Lower lobe of right lung (tissue), 2 donors: ENCODE measurements around the gene FBL. TPM values are rescaled to one million over a fixed set of nuclear protein-coding genes. Genes with fewer than 3 reads are reported as not detected.
"Not testable (repeated sequence)": the region's sequence is repeated elsewhere in the genome, so short reads cannot be mapped to it uniquely, and the experiment has no call there.

ENCODE experiments used
- ATAC-seq, 2 donors: fragments of 200-7000 bp; cut with Tn5 transposase; one replicate each; pipeline ENCODE4 v1.9.1; 2020 to 2022; ENCODE audit warnings: mild to moderate bottlenecking in 2 of 2, moderate library complexity in 2 of 2
- DNase-seq: peaks from one replicate; pipeline ENCODE4 v3.0.0-alpha.2; 2020
- H3K27ac ChIP-seq: fragments of 200-600 bp; one replicate; pipeline ENCODE4 v1.8.0; 2022
- H3K27me3 ChIP-seq: fragments of 200-600 bp; one replicate; pipeline ENCODE4 v1.8.0; 2022; ENCODE audit warnings: low read depth
- H3K36me3 ChIP-seq: fragments of 200-600 bp; one replicate; pipeline ENCODE4 v1.8.0; 2022; ENCODE audit warnings: mild to moderate bottlenecking
- H3K4me1 ChIP-seq: fragments of 200-600 bp; one replicate; pipeline ENCODE4 v1.8.0; 2022
- H3K4me3 ChIP-seq: fragments of 200-600 bp; one replicate; pipeline ENCODE4 v1.8.0; 2022; ENCODE audit warnings: mild to moderate bottlenecking
- H3K9me3 ChIP-seq: fragments of 200-600 bp; one replicate; pipeline ENCODE4 v1.8.0; 2022
- intact Hi-C: fragments of 100-400 bp; cut with DNase I; formaldehyde crosslinking; loops from one replicate; pipeline ENCODE4 v1.11.0; 2022
- total RNA-seq: library from RNA; stranded (reverse); fragmentation: NEBNext Ultra II Directional; extraction: Animal tissue kit (Norgen Biotek cat#: 25700); gene quantifications from one replicate; pipeline ENCODE4 v1.2.1, GENCODE V29; 2021
- TF ChIP-seq, protein P1 (sequence below): fragments of 200-600 bp; IDR thresholded peaks from one replicate; pipeline ENCODE4 v1.8.0; 2022; ENCODE audit warnings: antibody characterized with exemption, mild to moderate bottlenecking
- donor health status: DM: no; HTN: yes; CAD: no; lungs with severe emphysema.

Gene FBL
- total RNA-seq, 1 donor from 2014 or later = 117 TPM

DNA sequence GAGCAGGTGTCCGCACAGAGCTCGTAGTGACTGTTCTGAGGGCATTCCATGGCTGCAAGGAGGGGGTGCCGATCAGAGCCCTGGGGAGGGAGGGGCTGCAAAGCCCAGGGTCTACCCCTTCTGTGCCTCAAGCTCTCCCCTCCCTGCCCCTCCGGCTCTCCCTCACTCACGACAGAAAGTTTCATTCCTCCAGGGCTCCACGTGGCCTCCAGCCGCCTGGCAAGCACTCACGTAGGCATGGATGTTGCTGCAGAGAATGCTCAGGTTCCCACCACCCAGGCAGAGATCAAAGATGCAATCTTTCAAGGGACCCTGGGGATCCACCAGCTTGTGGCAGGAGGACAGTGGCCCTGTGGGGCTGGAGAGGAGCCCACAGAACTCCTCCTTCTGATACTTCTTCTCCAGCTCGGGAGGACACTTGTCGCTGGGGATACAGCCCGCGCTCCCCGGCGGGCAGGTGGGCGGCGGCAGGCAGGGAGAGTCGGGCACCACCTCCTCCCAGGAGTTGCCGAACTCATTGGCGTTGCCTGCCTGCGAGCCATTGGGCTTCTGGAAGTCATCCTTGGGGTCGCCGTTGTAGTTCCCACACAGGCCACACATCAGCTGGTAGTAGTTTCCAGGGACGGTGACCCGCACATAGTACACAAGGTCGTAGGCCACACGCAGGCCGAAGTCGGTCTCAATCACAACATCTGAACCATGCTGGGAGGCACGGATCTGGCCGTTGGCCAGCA is 39.8 kb upstream of the FBL start:
- DNase-seq, H3K9me3 ChIP-seq, H3K27me3 ChIP-seq, intact Hi-C loops, H3K27ac ChIP-seq, H3K4me1 ChIP-seq, H3K4me3 ChIP-seq, H3K36me3 ChIP-seq: not testable (repeated sequence)
- ATAC-seq = peak in 1 of 2 donors; percentile 2

DNA sequence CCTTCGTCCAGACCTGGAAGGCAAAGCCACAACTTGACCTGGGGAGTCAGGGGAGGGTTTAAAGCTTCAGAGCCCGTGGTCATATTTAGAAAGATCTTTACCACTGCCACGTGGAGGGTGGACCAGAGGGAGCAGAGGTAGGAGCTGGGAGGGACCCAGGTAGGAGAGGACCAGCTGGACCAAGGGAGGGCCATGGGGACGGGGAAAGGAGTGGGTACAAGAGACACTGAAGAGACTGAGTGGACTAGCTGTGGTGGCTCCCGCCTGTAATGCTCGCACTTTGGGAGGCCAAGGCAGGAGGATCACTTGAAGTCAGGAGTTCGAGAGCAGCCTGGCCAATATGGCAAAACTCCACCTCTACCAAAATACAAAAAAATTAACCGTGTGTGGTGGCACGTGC is 38.5 kb upstream of the FBL start:
- H3K9me3 ChIP-seq, intact Hi-C loops, H3K27ac ChIP-seq, DNase-seq, H3K36me3 ChIP-seq, ATAC-seq, H3K27me3 ChIP-seq, H3K4me3 ChIP-seq, H3K4me1 ChIP-seq: not testable (repeated sequence)

DNA sequence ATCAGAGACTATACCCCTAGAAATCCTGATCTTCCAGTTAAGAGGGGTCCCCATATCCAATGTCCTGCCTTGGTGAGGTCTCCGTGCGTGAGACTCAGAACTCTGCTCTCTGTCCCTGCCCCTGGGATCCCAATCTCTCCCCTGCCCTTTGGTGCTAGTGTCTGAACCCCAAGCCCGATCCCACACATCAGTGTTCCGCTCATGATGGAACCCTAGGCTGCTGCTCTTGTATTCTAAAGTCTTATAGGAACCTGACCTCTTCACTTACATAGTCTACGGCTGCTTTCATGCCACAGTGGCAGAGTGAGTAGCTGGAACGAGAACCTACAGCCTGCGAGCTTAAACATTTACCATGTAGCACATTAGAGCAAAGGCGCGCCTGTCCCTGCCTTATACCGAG is 36.5 kb upstream of the FBL start:
- DNase-seq, ATAC-seq, H3K27me3 ChIP-seq, H3K36me3 ChIP-seq, H3K27ac ChIP-seq, H3K4me1 ChIP-seq, H3K4me3 ChIP-seq, H3K9me3 ChIP-seq, intact Hi-C loops: not testable (repeated sequence)

DNA sequence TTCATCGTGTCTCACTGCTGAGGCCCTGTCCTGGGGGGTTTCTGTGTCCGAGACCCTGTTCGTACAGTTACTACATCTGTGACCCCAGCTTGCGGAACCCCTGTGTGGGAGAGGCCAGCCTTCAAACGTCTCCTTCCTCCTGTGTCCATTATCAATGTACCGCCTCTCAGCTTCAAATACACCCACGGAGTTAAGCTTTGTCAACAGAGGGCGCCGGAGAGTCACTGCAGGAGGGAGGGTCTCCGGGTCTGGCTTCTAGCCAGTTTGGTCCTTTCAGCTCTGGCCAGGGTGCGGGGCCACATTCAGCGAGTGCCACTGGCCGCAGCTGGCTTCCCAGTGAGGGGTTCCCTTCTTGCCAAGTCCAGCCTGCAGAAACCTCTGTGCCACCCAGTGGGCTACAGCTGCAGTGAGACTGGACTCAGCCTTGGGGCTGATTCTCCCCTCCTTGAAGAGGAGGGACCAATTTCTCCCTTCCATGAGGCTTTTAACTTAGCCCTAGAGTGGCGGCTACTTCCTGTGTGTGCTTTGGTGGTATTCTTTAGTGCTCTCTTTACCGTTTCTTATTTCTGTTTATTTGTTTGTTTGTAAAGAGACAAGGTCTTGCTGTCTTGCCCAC is 35.4 kb upstream of the FBL start:
- intact Hi-C loops, H3K27me3 ChIP-seq, H3K4me1 ChIP-seq, H3K9me3 ChIP-seq, H3K36me3 ChIP-seq, DNase-seq, H3K4me3 ChIP-seq, H3K27ac ChIP-seq: not testable (repeated sequence)
- peak; percentile 64 to 70 for ATAC-seq

DNA sequence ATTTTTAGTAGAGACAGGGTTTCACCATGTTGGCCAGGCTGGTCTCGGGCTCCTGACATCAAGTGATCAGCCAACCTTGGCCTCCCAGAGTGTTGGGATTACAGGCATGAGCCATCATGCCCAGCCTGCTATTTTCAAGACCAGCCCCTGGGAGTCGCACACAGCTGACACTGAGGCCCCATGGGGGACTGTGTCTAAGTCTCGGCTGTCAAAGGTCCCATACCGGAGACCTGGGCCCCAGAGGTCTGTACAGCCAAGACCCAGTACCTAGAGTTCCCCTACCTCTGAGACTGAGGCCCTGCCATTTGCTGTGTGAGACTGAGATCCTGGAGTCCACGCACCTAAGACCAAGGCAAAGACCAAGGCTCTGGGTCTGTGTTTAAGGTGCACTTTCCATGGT is 34.1 kb upstream of the FBL start:
- H3K4me3 ChIP-seq, H3K4me1 ChIP-seq, H3K36me3 ChIP-seq, H3K27me3 ChIP-seq, ATAC-seq, H3K27ac ChIP-seq, DNase-seq, H3K9me3 ChIP-seq, intact Hi-C loops: not testable (repeated sequence)

DNA sequence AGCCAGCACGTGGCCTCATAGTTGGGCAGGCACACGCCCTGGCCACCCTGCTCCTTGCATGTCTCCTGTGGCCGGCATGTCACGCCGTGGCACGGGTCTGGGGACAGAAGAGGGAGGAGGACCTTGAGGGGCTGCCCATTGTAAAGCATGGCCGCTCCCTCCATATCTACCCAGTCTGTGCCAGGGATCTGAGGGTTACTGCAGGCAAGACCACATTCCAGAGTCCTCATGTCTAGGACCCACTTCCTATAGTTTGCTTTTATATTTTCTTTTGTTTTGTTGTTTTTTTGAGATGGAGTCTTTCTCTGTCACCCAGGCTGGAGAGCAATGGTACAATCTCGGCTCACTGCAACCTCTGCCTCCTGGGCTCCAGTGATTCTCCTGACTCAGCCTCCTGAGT is 33.6 kb upstream of the FBL start:
- H3K9me3 ChIP-seq, H3K36me3 ChIP-seq, intact Hi-C loops, H3K4me1 ChIP-seq, H3K4me3 ChIP-seq, DNase-seq, ATAC-seq, H3K27me3 ChIP-seq, H3K27ac ChIP-seq: not testable (repeated sequence)

GRCh38 chr19:39878866-39879265 is 32.7 kb upstream of the FBL start:
- H3K4me1 ChIP-seq, H3K9me3 ChIP-seq, H3K36me3 ChIP-seq, ATAC-seq, intact Hi-C loops, H3K27ac ChIP-seq, H3K27me3 ChIP-seq, DNase-seq, H3K4me3 ChIP-seq: not testable (repeated sequence)

GRCh38 chr19:39878398-39878797 is 32.2 kb upstream of the FBL start:
- DNase-seq = no peak
- Histone ChIP-seq H3K27me3 (peaks cover 10% of the 10 kb centered on the region), H3K36me3 (no peaks in the 10 kb centered on the region), H3K9me3 (no peaks in the 10 kb centered on the region), H3K4me1 (no peaks in the 10 kb centered on the region), H3K27ac (no peak overlapping the region), H3K4me3 (no peak overlapping the region)
- intact Hi-C loops = no loop called here
- no peak for ATAC-seq
- TF ChIP-seq, protein P1, sequence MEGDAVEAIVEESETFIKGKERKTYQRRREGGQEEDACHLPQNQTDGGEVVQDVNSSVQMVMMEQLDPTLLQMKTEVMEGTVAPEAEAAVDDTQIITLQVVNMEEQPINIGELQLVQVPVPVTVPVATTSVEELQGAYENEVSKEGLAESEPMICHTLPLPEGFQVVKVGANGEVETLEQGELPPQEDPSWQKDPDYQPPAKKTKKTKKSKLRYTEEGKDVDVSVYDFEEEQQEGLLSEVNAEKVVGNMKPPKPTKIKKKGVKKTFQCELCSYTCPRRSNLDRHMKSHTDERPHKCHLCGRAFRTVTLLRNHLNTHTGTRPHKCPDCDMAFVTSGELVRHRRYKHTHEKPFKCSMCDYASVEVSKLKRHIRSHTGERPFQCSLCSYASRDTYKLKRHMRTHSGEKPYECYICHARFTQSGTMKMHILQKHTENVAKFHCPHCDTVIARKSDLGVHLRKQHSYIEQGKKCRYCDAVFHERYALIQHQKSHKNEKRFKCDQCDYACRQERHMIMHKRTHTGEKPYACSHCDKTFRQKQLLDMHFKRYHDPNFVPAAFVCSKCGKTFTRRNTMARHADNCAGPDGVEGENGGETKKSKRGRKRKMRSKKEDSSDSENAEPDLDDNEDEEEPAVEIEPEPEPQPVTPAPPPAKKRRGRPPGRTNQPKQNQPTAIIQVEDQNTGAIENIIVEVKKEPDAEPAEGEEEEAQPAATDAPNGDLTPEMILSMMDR = no peak

GRCh38 chr19:39877982-39878381 is 31.8 kb upstream of the FBL start:
- DNase-seq, H3K4me3 ChIP-seq, ATAC-seq, H3K4me1 ChIP-seq, H3K27ac ChIP-seq, H3K36me3 ChIP-seq, intact Hi-C loops, H3K9me3 ChIP-seq, H3K27me3 ChIP-seq: not testable (repeated sequence)

- H3K36me3 ChIP-seq, H3K9me3 ChIP-seq, H3K4me1 ChIP-seq, H3K27ac ChIP-seq, H3K27me3 ChIP-seq, H3K4me3 ChIP-seq, intact Hi-C loops: not testable (repeated sequence)
- peak in 1 of 2 donors; percentile 32 for ATAC-seq
- DNase-seq = peak; percentile 77
These were observed 31.3 kb upstream of the FBL start for GRCh38 chr19:39877488-39877887.

GRCh38 chr19:39876486-39876885 is 30.3 kb upstream of the FBL start:
- H3K9me3 ChIP-seq, H3K27me3 ChIP-seq, H3K4me3 ChIP-seq, DNase-seq, H3K4me1 ChIP-seq, H3K27ac ChIP-seq, H3K36me3 ChIP-seq, intact Hi-C loops: not testable (repeated sequence)
- ATAC-seq = peak in 1 of 2 donors; percentile 21

GRCh38 chr19:39875401-39875864 is 29.3 kb upstream of the FBL start:
- ATAC-seq, H3K9me3 ChIP-seq, H3K27me3 ChIP-seq, H3K36me3 ChIP-seq, H3K27ac ChIP-seq, H3K4me3 ChIP-seq, intact Hi-C loops, H3K4me1 ChIP-seq, DNase-seq: not testable (repeated sequence)
